Smooth muscle cell (in vitro differentiated cells): ENCODE results near the gene EN1. TPM values are rescaled to one million over a fixed set of nuclear protein-coding genes. Genes with fewer than 3 reads are reported as not detected.

Source experiments
- DNase-seq: peaks from one replicate; lab custom pipeline; 2025; ENCODE audit not compliant: unreplicated experiment; lab: John Stamatoyannopoulos, UW
- H2AFZ ChIP-seq: fragments of 200-600 bp; sonication (generic); 2 replicates; pipeline ENCODE4 v1.6.0; 2016; ENCODE audit warnings: antibody characterized with exemption, low read depth, mild to moderate bottlenecking
- H3F3A ChIP-seq: fragments of 200-600 bp; sonication (generic); 2 replicates; pipeline ENCODE4 v1.6.0; 2017; ENCODE audit warnings: antibody characterized with exemption, low read depth
- H3K27ac ChIP-seq: fragments of 200-600 bp; sonication (generic); 2 replicates; pipeline ENCODE4 v1.5.1; 2016; ENCODE audit warnings: low read depth, mild to moderate bottlenecking
- H3K27me3 ChIP-seq: fragments of 200-600 bp; sonication (generic); 2 replicates; pipeline ENCODE4 v1.6.1; 2016; ENCODE audit warnings: low read depth, mild to moderate bottlenecking
- H3K36me3 ChIP-seq: fragments of 200-600 bp; sonication (generic); 2 replicates; pipeline ENCODE4 v1.5.1; 2016; ENCODE audit warnings: low read depth
- H3K4me1 ChIP-seq: fragments of 200-600 bp; sonication (generic); 2 replicates; pipeline ENCODE4 v1.5.1; 2016; ENCODE audit warnings: low read depth
- H3K4me2 ChIP-seq: fragments of 200-600 bp; sonication (generic); 2 replicates; pipeline ENCODE4 v1.6.0; 2016; ENCODE audit warnings: mild to moderate bottlenecking
- H3K4me3 ChIP-seq: fragments of 200-600 bp; sonication (generic); 2 replicates; pipeline ENCODE4 v1.5.1; 2016; ENCODE audit warnings: mild to moderate bottlenecking
- H3K79me2 ChIP-seq: fragments of 200-600 bp; sonication (generic); 2 replicates; pipeline ENCODE4 v1.6.0; 2016; ENCODE audit warnings: low read depth, mild to moderate bottlenecking
- H3K9ac ChIP-seq: fragments of 200-600 bp; sonication (generic); 2 replicates; pipeline ENCODE4 v1.6.0; 2016; ENCODE audit warnings: low read depth
- H3K9me3 ChIP-seq: fragments of 200-600 bp; sonication (generic); replicated peaks from 2 replicates; pipeline ENCODE4 v1.5.1; 2016; ENCODE audit warnings: low read depth
- H4K20me1 ChIP-seq: fragments of 200-600 bp; sonication (generic); 2 replicates; pipeline ENCODE4 v1.6.0; 2016; ENCODE audit warnings: low read depth
- CTCF ChIP-seq: fragments of 200-600 bp; sonication (generic); IDR thresholded peaks from 2 replicates; pipeline ENCODE4 v1.5.1; 2017; ENCODE audit warnings: borderline replicate concordance, mild to moderate bottlenecking, antibody characterized with exemption; ENCODE audit not compliant: insufficient read depth, poor library complexity, severe bottlenecking
- WGBS: methylation state at CpG from one replicate; pipeline ENCODE4 v1.1.7; 2016; ENCODE audit warnings: low lambda C conversion rate; 5-methylcytosine and 5-hydroxymethylcytosine counted together
- polyA plus RNA-seq: library from polyadenylated mRNA; unstranded; fragments of >200 nt; fragmentation: Nextera tagmentation; extraction: Ambion mirVana; gene quantifications from 2 replicates; pipeline ENCODE4 v1.2.1, GENCODE V29; 2016
- total RNA-seq: library from RNA; depleted of rRNA; stranded (reverse); fragments of >200 nt; gene quantifications from 2 replicates; pipeline ENCODE4 v1.2.3, GENCODE V29; 2014

Gene EN1
- total and polyA plus RNA-seq, 2 experiments from 2014 or later: 3.0 to 3.4 TPM

- no peak overlapping the region for H3K9ac ChIP-seq
- DNase-seq: no peak
- WGBS: 65% methylated on average over 2 of the region's 2 CpGs
- no peaks in the 10 kb centered on the region for H3K4me1 ChIP-seq
- H3F3A ChIP-seq: no peaks in the 10 kb centered on the region
- H3K27me3 ChIP-seq: peaks cover 44% of the 10 kb centered on the region
- H4K20me1 ChIP-seq: no peaks in the 10 kb centered on the region
- no peaks in the 10 kb centered on the region for H3K9me3 ChIP-seq
- no peak overlapping the region for H2AFZ ChIP-seq
- no peaks in the 10 kb centered on the region for H3K36me3 ChIP-seq
- no peak overlapping the region for H3K4me2 ChIP-seq
- no peak overlapping the region for H3K4me3 ChIP-seq
- H3K27ac ChIP-seq: no peak overlapping the region
- no peaks in the 10 kb centered on the region for H3K79me2 ChIP-seq
- TF ChIP-seq CTCF: no peak
Observed at GRCh38 chr2:118878531-118879149, 31.2 kb upstream of the EN1 start.

GRCh38 chr2:118875318-118875717 is 27.9 kb upstream of the EN1 start:
- Histone ChIP-seq H4K20me1 (no peaks in the 10 kb centered on the region), H3K27me3 (peaks cover 42% of the 10 kb centered on the region), H3K9ac (no peak overlapping the region), H3K27ac (no peak overlapping the region), H2AFZ (no peak overlapping the region), H3K4me3 (no peak overlapping the region), H3K79me2 (no peaks in the 10 kb centered on the region), H3K4me2 (no peak overlapping the region), H3K9me3 (no peaks in the 10 kb centered on the region), H3F3A (no peaks in the 10 kb centered on the region), H3K36me3 (no peaks in the 10 kb centered on the region), H3K4me1 (no peaks in the 10 kb centered on the region)
- WGBS: 67% methylated on average over 4 of the region's 4 CpGs
- no peak for DNase-seq
- TF ChIP-seq CTCF: no peak

- no peak for TF ChIP-seq CTCF
- WGBS: 90% methylated on average over 3 of the region's 3 CpGs
- no peaks in the 10 kb centered on the region for H3K79me2 ChIP-seq
- H3F3A ChIP-seq: no peaks in the 10 kb centered on the region
- H3K4me2 ChIP-seq: no peak overlapping the region
- no peaks in the 10 kb centered on the region for H3K4me1 ChIP-seq
- H3K36me3 ChIP-seq: no peaks in the 10 kb centered on the region
- no peak overlapping the region for H3K27ac ChIP-seq
- H3K9ac ChIP-seq: no peak overlapping the region
- H3K27me3 ChIP-seq: peaks cover 33% of the 10 kb centered on the region
- no peaks in the 10 kb centered on the region for H4K20me1 ChIP-seq
- no peak for DNase-seq
- H3K9me3 ChIP-seq: no peaks in the 10 kb centered on the region
- no peak overlapping the region for H3K4me3 ChIP-seq
- H2AFZ ChIP-seq: no peak overlapping the region
Observed at GRCh38 chr2:118874324-118874723, 26.9 kb upstream of the EN1 start.

- Histone ChIP-seq H3F3A (no peaks in the 10 kb centered on the region), H3K4me1 (no peaks in the 10 kb centered on the region), H3K4me2 (no peak overlapping the region), H3K27ac (no peak overlapping the region), H3K4me3 (no peak overlapping the region), H3K27me3 (peaks cover 28% of the 10 kb centered on the region), H3K9me3 (no peaks in the 10 kb centered on the region), H3K9ac (no peak overlapping the region), H3K79me2 (no peaks in the 10 kb centered on the region), H3K36me3 (no peaks in the 10 kb centered on the region), H4K20me1 (no peaks in the 10 kb centered on the region), H2AFZ (no peak overlapping the region)
- TF ChIP-seq CTCF: peak; percentile 75
- WGBS: 8% methylated on average over 3 of the region's 3 CpGs
- no peak for DNase-seq
Observed at GRCh38 chr2:118865106-118865505, 17.7 kb upstream of the EN1 start.
